ENCODE data around the gene MAD1L1.

- TF ChIP-seq EZH2phosphoT487 (IDR thresholded peaks at IDR 0.05; ENCODE audit: insufficient read depth, low read depth) (no peak), EZH2 (IDR thresholded peaks at IDR 0.05; ENCODE audit: insufficient read depth, poor library complexity, severe bottlenecking) (no peak)
These were observed 246.8 kb downstream of the MAD1L1 start for GRCh38 chr7:1985936-1986335.
